AG20443 (cell line): ENCODE data around the gene GALR1.
"Not testable (repeated sequence)": the region's sequence is repeated elsewhere in the genome, so short reads cannot be mapped to it uniquely, and the experiment has no call there.

Experiments used
- DNase-seq: peaks from one replicate; pipeline ENCODE4 v3.0.0; 2012; ENCODE audit warnings: low spot score, mixed read lengths

GALR1 gene

GRCh38 chr18:77249569-77250500 is at the start of gene GALR1:
GALR1 (plus strand) TSS chr18:77249848; CDS start chr18:77250549, 701 bp downstream.
- peak; percentile 39 for DNase-seq

- no peak for DNase-seq
These were observed 48.1 kb upstream of the GALR1 start for GRCh38 chr18:77201506-77201905.

GRCh38 chr18:77202329-77202728 is 47.3 kb upstream of the GALR1 start:
- no peak for DNase-seq

GRCh38 chr18:77203071-77203470 is 46.6 kb upstream of the GALR1 start:
- DNase-seq: peak; percentile 40

- DNase-seq: no peak
These were observed 45.8 kb upstream of the GALR1 start for GRCh38 chr18:77203851-77204250.

GRCh38 chr18:77205769-77206168 is 43.9 kb upstream of the GALR1 start:
- no peak for DNase-seq

- DNase-seq: peak; percentile 89
These were observed 42.8 kb upstream of the GALR1 start for GRCh38 chr18:77206676-77207374.

GRCh38 chr18:77207540-77207939 is 42.1 kb upstream of the GALR1 start:
- DNase-seq: peak; percentile 85

GRCh38 chr18:77208964-77209363 is 40.7 kb upstream of the GALR1 start:
- DNase-seq: no peak

GRCh38 chr18:77209587-77209986 is 40.1 kb upstream of the GALR1 start:
- peak; percentile 32 for DNase-seq

GRCh38 chr18:77210249-77210648 is 39.4 kb upstream of the GALR1 start:
- DNase-seq: no peak

- no peak for DNase-seq
These were observed 31.0 kb upstream of the GALR1 start for GRCh38 chr18:77218642-77219041.

- no peak for DNase-seq
These were observed 28.9 kb upstream of the GALR1 start for GRCh38 chr18:77220726-77221125.

GRCh38 chr18:77222464-77222863 is 27.2 kb upstream of the GALR1 start:
- DNase-seq: no peak

- no peak for DNase-seq
These were observed 26.4 kb upstream of the GALR1 start for GRCh38 chr18:77223221-77223639.

GRCh38 chr18:77223653-77224052 is 26.0 kb upstream of the GALR1 start:
- peak; percentile 55 for DNase-seq

GRCh38 chr18:77230645-77231044 is 19.0 kb upstream of the GALR1 start:
- no peak for DNase-seq

GRCh38 chr18:77234504-77235365 is 14.9 kb upstream of the GALR1 start:
- DNase-seq: no peak

GRCh38 chr18:77239285-77239684 is 10.4 kb upstream of the GALR1 start:
- not testable (repeated sequence) for DNase-seq

GRCh38 chr18:77248873-77249568 is 627 bp upstream of the GALR1 start:
- peak; percentile 15 for DNase-seq

- DNase-seq: peak; percentile 11
These were observed 865 bp downstream of the GALR1 start for GRCh38 chr18:77250501-77250925.
